WTC11 (cell line): ENCODE results near the gene TBX2.

Experiments used
- AFF4 ChIP-seq: sonication (generic); formaldehyde crosslinking; IDR thresholded peaks from 2 replicates; pipeline ENCODE4 v1.8.1; 2023; ENCODE audit warnings: mild to moderate bottlenecking, missing genetic modification reagents, borderline replicate concordance
- ATF3 ChIP-seq: sonication (generic); formaldehyde crosslinking; conservative IDR thresholded peaks from 2 replicates; pipeline ENCODE4 v1.8.1; 2022; ENCODE audit warnings: mild to moderate bottlenecking, missing genetic modification reagents
- CTCF ChIP-seq: fragments of 200-600 bp; IDR thresholded peaks from 2 replicates; pipeline ENCODE4 v1.8.0; 2022; ENCODE audit warnings: antibody characterized with exemption
- E2F5 ChIP-seq: sonication (generic); formaldehyde crosslinking; IDR thresholded peaks from 2 replicates; pipeline ENCODE4 v1.8.1; 2022; ENCODE audit warnings: mild to moderate bottlenecking, moderate library complexity, missing genetic modification reagents
- FOXJ3 ChIP-seq: sonication (generic); formaldehyde crosslinking; IDR thresholded peaks from 2 replicates; pipeline ENCODE4 v1.9.0; 2021; ENCODE audit warnings: missing genetic modification reagents, mild to moderate bottlenecking, borderline replicate concordance
- FOXP4 ChIP-seq: sonication (generic); formaldehyde crosslinking; IDR thresholded peaks from 2 replicates; pipeline ENCODE4 v1.8.0; 2022; ENCODE audit warnings: mild to moderate bottlenecking, missing genetic modification reagents
- HMGXB4 ChIP-seq: sonication (generic); formaldehyde crosslinking; IDR thresholded peaks from 2 replicates; pipeline ENCODE4 v1.8.1; 2023; ENCODE audit warnings: mild to moderate bottlenecking, moderate library complexity, missing genetic modification reagents
- JUN ChIP-seq: sonication (generic); formaldehyde crosslinking; IDR thresholded peaks from 2 replicates; pipeline ENCODE4 v1.8.0; 2023; ENCODE audit warnings: mild to moderate bottlenecking, missing genetic modification reagents
- NR2C2 ChIP-seq: sonication (generic); formaldehyde crosslinking; IDR thresholded peaks from 2 replicates; pipeline ENCODE4 v1.8.0; 2022; ENCODE audit warnings: mild to moderate bottlenecking, missing genetic modification reagents
- NR3C1 ChIP-seq: sonication (generic); formaldehyde crosslinking; conservative IDR thresholded peaks from 2 replicates; pipeline ENCODE4 v1.8.1; 2023; ENCODE audit warnings: low read depth, mild to moderate bottlenecking, missing genetic modification reagents
- TEAD4 ChIP-seq: sonication (generic); formaldehyde crosslinking; IDR thresholded peaks from 2 replicates; pipeline ENCODE4 v1.8.0; 2022; ENCODE audit warnings: mild to moderate bottlenecking, missing genetic modification reagents
- USF1 ChIP-seq: sonication (generic); formaldehyde crosslinking; IDR thresholded peaks from 2 replicates; pipeline ENCODE4 v1.8.0; 2022; ENCODE audit warnings: mild to moderate bottlenecking, missing genetic modification reagents
- ZBTB43 ChIP-seq: sonication (generic); formaldehyde crosslinking; IDR thresholded peaks from 2 replicates; pipeline ENCODE4 v1.8.1; 2023; ENCODE audit warnings: mild to moderate bottlenecking, missing genetic modification reagents
- ZNF532 ChIP-seq: fragments of 250-450 bp; sonication (Bioruptor Pico); IDR thresholded peaks from 2 replicates; pipeline ENCODE4 v1.9.0; 2021; ENCODE audit warnings: mild to moderate bottlenecking, borderline replicate concordance

- TF ChIP-seq NR2C2 = no peak
- no peak for TF ChIP-seq JUN (CRISPR knock-in tag)
- no peak for TF ChIP-seq FOXP4
- no peak for TF ChIP-seq CTCF
- no peak for TF ChIP-seq USF1 (CRISPR knock-in tag)
- no peak for TF ChIP-seq ZBTB43 (CRISPR knock-in tag)
- no peak for TF ChIP-seq ZNF532 (CRISPR knock-in tag)
- no peak for TF ChIP-seq FOXJ3
- TF ChIP-seq HMGXB4 (CRISPR knock-in tag) = no peak
- TF ChIP-seq AFF4 = no peak
- no peak for TF ChIP-seq TEAD4 (CRISPR knock-in tag)
- no peak for TF ChIP-seq E2F5 (CRISPR knock-in tag)
- TF ChIP-seq NR3C1 (CRISPR knock-in tag) = no peak
- no peak for TF ChIP-seq ATF3
Observed at GRCh38 chr17:61386251-61386650, 13.4 kb upstream of the TBX2 start.
